GM19023 (cell line): ENCODE data around the gene RTL5.

ENCODE experiments used
- ATAC-seq: cut with Tn5 transposase; IDR thresholded peaks from one replicate; pipeline ENCODE4 v1.9.1; 2021; ENCODE audit warnings: mild to moderate bottlenecking, moderate library complexity; ENCODE audit not compliant: unreplicated experiment

Gene RTL5

DNA sequence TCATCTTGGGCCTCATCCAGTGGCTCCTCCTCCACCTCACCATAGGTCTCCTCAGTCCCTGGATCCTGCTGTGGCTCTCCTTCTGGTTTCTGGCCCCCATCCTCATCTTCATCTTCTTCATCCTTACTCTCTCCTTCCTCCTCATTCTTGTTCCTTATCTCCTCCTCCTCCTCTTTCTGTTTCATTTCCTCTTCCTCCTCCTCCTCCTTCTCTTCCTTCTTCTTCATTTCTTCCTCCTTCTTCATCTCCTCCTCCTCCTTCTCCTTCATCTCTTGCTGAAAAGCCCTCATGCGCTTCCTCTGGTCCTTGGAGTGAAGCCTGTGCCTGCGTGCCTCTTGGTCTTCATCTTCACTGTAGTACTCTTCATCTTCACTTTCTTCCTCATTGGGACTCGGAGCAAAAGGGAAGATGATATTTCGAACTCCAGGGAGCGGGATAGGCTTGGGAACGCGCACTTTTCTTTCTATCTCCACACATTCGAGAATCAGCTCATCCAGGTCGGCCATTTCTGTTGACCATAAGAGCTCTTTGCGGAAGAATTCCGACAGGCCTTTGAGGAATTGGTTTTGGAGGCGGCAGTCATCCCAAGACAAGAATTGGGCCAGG, 1.5 kb downstream of the RTL5 start:
- ATAC-seq, result no peak

DNA sequence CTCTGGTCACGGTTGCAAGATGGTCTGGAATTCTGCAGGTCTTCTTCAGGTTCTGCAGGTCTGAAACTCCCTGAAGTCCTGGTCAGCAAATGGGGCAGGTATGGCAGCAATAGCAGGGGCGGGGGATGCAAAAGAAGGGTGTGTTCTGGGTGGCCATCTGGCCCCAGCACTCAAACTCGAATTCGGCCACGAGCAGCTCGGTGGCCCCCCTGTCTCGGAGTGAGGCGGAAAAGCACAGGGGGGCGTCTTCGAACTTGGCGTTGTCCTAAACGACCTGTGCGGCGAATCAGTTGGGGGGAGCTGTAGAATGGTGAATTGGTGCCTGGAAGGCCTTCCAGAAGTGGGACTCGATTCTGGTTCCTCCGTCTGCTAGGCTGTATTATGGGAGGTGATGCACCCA, 2.1 kb downstream of the RTL5 start:
- ATAC-seq, result no peak

DNA sequence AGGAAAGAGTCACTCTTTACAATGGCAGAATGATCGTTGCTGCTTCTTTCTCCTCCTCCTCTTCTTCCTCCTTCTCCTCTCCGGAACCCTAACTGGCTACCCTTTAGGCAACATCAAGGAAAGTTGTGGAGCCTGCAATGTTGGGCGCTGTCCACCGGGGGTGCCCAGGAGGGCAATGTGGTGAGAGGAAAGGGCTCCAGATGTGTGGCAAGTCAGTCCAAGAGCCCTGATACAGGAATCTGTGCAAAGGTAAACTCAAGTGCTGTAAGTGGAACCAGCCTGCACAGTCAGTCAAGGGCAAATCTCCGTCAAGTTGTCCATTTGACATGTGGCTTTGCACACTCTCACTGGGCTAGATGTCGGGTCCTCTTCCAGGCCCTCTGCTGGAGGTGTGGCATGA, 2.8 kb downstream of the RTL5 start:
- no peak for ATAC-seq

DNA sequence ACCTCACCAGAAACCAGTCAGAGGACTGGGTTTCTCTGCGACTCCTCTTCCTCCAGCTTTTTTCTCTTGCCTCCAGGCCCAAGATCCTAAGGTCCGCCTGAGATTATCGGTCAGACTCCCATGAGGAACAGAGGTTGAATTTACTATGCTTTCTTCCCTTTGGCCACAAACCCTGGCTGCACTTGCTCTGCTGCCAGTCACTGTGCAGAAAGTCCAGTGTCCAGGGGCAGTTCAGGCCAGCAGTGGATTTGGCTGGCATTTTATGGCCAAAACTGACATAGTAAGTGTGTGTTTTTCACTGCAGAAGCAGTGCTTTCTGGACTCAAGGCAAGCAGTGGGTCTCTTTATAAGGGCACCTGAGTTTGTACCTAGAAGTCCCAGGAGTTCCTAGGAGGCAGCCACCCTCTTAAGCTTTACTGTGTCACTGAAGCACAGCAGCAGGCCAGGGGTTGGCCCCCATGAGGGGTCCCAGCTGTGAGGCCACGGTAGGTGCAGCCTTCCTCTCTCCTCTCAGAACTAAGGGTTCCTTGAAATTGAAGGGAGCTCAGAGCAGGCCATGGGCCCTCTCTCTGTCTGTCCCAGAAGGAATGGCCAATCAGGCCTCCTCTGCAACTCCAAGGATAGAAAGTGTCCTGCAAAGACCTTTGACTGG, 3.4 kb downstream of the RTL5 start:
- ATAC-seq, result no peak

DNA sequence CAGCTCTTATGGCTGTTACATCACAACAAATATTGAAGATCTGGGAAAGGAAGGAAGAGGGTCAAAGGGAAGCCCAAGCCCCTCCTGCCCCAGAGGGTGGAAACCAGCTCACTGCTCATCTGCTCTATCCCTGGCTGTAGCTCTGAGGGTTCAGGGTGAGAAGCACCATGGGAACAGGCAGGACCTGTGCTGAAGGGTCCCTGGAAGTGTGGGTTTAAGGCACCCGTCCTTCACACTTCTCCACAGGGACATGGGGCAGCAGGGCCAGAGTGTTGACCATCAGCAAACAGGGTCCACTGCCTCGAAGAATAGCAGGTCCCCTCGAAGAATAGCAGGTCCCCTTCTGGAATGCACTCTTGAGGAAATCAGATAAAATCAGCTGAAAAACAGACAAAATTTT, 4.4 kb downstream of the RTL5 start:
- no peak for ATAC-seq

DNA sequence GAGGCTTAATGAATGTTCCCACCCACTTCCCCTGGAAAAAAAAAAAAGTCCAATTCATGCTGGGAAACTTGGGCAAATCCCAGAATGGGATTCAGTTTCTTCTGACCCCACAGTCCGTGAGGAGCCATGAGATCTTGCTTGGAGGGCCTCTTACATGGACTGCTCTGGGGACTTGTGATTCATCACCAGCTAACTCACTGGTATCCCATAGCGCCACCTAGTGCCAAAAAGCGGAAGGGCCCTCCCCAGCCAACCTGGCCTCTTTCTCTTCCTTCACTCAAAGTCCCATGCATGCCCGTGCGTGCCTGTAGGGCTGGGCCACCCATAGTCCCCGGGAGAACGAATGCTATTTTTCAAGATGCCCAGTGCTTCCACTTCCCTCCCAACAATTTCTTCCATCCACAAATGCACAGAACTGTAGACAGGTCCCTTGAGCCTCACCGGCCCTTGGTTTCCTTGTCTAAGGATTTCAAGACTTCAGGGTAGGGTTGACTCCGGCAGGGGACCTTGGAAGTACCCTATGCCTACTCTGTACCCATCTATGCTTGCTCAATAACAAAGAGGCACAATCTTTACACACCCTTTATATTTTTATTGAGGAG, 5.1 kb downstream of the RTL5 start:
- peak; percentile 78 for ATAC-seq

DNA sequence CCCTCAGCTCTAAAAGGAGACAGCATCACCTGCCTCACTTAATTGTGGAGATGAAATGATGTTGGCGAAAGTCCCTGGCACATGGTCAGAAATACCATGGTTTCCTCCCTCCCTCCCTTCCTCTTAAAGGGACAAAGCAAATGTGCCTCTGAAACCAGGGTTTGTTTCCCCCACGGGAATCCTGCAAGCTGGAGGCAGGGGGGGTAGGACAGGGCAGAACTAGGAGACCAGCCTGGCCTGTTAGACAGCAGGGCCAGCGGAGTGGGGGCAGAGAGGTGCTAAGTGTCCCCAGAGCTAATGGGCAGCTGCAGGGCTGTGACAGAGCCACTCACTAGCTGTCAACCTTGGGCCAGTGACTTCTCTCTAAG, 5.7 kb downstream of the RTL5 start:
- peak; percentile 1 for ATAC-seq

DNA sequence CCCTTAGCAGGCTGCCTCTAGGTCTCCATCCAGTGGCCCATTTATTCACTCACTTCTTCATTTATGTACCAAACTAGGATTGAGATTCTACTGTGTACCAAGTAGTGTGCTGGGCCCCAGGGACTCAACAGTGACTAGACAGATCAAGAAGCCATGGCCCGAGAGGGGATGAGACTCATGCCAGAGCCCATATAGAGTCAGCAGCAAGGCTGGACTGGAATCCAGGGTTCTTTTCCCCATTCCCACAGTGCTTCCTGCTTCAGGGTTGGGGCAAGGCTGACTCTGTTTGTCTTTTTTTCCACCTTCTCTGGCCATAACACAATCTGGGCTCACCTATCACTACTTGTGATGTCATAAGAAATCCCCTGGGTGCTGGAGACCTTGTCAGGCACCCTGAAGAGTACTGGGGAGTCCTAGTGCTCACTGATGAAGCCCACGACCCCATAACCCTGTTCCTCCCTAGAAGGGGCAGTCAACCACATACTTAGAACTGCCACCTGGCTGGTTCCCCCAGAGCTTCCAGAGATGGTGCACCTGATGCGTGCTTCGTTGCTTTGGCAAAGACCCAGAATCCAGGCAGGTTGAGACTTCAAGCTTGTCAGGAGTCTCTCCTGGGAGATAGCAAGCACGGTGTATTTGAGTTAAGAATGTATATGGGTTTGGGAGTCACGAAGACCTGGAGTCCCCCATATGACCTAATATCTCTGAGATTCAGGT, 6.2 kb downstream of the RTL5 start:
- ATAC-seq, result no peak

DNA sequence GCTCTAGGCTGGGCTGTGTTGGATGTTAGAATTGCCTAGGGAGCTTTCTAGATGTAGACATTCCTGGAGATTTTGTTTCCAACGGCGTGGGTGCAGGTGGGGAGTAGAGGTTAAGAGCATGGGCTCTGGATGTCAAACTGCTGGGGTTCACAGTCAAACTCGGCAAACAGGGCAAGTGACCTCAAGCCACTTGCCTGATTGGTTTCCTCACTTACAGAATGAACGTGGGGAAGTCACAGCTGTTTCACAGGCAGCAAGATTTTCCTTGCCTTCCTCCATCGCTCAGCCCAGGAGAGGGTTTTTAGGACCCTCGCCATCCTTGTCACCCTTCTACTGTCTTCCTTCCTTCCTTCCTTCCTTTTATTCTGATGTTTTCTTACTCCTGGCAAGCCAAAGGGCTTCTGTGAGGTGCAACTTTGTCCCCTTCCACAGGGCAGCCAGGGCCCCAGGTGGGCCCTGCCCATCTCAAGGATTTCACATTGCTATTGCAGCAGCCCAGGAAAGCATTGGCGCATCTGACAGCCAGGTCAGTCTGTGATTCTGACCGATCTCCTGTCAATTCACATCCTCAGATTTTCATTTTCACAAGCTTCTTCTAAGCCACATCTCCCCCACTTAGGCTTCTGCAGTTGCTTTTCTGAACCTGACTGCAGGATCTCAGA, 7.0 kb downstream of the RTL5 start:
- no peak for ATAC-seq

DNA sequence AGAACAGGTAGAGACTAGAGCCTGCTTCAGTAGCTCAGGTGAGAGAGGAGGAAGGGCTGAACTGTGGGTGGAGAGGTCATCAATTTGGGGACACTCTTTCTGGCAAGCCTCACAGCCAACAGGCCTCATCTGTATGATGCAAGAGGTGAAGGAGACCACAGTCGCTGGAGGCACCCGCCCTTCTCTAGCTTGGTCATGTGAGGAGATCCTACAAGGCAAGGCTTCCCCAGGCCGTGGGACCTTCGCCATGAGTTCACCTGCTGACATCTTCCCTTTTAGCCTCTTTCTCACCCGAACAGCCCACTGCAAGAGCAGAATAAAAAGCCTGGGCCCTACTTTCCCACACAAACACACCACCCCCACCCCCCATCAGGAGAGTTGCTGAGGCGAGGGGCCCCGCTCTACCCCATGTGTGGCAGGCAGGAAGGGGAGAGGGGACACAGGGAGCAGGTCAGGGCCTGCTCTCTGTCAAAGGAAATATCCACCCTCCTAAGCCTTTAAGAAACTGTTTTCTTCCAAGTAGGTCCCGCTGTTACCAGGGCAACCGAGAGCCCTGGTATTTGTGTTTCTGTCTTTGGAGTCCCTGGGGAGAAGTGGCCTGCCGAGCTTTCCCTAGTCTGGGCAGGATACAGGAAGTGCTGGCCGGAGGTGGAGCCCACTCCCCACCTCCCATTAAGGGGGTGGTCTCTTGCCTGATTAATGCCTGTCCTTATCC, 8.1 kb downstream of the RTL5 start:
- ATAC-seq, result no peak

DNA sequence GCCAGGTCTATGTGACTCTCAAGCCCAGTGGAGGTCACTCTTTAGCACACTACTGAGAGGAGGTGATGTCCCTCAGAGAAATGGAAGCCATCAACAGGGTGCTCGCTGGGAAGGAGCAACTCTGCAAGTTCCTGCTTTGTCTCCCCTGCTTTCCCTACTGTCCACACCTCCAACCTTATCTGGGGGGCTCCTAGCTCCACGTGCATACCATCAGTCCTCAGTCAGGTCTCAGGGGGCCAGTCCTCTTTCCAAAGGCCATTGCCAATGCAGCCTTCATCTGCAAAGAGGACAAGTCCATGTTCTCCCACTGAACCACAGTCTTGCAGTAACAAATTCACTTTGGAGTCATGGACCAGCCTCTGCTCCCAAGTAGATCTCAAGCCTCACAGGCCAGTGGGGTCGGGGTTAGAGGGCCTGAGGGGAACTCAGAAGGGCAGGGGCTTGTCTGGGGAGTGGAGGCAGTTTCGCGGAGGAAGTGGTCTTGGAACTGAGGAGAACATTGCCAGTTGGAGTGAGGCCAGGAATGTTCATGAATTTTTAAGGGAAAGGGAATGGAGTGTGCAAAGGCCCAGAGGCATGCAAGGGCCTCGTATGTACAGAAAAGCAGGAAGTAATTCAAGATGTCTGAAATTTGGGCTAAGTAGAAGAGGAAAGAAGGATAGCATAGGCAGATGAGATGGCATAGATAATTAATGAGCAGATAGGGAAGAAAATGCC, 8.9 kb downstream of the RTL5 start:
- ATAC-seq, result no peak

DNA sequence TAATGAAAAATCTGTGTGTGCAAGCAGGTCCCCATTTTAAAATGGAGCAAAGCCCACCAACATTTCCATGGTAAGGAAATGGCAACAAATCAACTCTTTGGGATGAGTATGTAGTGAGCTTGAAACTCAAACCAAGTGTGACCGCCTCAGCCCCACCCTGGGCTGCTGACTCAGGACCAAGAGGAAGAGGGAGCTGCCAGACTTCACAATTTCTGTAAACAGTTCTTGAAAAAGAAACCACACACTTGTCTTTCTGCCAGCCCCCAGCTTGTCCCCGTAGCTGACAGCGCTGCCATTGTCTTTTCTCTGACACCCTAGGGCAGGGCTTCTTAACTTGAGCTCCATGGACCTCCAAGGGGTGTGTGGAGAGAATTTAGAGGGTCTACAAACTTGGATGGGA, 10.3 kb downstream of the RTL5 start:
- ATAC-seq, result peak; percentile 52

DNA sequence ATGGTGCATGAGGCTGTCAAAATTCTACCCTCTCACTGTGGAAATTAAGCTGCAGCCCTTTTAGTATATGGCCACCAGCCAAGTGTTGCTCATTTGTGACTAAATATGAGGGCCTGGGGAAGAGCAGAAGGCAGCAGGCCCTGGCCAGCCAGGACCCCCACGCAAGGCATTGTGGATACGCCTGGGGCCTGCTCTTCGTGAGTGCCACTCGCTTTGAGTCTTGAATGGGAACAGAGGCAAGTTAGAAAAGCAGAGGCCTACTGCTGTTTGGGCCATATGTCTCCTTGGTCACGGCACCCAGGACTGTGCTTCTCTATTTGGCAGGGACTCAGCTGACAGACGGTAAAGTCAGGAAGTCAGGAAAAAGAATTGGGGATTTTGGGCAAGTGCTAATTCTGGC, 10.9 kb downstream of the RTL5 start:
- ATAC-seq, result no peak

DNA sequence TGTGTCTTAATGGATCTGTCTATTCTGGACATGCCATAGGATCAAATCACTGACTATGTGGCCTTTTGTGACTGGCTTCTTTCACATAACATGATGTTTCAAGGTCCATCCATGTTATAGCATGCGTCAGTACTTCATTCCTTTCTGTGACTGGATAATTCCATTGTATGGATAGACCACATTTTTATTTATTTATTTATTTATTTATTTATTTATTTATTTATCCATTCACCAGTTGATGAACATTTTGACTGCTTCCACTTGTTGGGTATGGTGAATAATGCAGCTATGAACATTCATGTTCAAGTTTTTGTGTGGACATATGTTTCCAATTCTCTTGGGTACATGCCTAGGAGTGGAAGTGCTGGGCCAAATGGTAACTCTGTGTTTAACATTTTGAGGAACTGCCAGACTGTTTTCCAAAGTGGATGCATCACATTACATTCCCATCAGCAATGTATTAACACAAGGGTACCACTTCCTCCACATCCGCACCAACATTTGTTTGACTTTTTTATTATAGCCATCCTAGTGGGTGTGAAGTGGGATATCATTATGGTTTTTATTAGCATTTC, 14.0 kb downstream of the RTL5 start:
- no peak for ATAC-seq

DNA sequence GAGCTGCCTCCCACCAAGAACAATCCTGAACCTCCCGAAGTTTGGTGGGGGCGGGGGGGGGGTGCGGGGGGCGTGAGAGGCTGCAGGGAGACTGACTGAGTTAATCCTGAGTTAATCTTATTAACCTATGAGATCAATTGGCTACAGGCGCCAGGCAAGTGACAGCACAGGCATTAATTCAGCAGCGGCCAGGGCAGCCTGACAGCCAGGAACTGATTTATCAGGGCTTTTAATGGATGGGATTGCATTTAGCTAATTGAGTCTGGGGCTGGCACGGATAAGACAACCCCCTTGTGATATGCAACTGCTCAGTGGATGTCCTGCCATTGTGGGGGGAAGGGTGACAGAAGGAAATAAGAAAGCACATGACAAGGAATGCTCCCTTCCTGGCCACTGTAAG, 16.3 kb downstream of the RTL5 start:
- no peak for ATAC-seq

DNA sequence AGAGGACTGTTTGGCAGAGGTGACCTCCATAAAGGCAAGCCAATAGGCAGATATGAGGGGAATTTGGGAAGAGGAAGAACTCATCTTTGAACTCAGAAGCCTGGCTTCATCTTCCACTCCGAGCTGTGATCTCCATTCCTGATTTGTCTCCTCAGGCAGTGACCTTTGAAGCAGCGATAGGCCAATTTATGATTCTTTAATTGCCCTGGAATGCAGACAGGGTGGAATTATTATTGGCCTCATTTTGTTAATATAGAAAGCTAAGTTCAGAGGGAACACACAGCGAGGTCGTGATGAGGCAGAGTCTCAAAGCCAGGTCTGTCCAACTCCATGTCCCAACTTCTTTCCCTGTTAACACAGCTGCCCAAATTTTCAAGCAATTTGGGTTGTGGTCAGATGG, 16.9 kb downstream of the RTL5 start:
- ATAC-seq, result no peak

DNA sequence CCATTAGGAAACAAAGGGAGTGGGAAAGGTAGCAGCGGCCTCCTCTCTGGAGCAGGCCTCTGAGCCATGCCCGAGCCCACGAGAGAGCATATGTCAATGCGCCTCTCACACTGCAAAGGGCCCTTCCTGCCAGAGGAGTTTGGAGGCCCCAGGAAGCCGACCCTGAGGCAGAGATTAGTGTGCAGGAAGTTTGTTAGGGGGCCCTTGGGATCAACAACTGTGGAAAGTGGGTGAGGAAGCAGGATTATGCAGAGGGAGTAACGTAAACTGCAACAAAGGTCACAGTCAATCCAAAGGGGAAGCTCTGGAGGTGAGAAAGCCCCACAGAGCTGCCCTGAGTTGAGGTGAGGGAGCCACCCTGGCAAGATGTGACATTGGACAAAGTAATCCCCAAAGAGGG, 17.4 kb downstream of the RTL5 start:
- ATAC-seq, result no peak

DNA sequence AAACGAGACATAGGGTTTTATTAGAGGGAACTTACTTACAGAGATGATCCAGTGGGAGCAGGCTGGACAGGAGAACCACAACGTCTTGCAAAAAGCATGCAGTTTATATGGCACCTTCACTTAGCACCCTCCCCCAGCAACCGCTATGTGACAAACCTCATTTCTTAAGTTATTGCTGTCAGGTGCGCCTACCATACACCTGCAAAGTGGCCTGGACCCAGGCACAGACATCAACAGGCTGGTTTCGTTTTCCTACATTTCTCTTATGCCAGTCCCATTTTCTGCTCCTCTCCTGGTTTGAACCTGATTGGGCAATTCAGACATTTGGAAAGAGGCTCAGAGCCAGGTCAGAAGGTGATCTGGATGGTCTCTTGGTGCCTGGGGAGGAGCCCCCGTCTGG, 18.3 kb downstream of the RTL5 start:
- no peak for ATAC-seq

DNA sequence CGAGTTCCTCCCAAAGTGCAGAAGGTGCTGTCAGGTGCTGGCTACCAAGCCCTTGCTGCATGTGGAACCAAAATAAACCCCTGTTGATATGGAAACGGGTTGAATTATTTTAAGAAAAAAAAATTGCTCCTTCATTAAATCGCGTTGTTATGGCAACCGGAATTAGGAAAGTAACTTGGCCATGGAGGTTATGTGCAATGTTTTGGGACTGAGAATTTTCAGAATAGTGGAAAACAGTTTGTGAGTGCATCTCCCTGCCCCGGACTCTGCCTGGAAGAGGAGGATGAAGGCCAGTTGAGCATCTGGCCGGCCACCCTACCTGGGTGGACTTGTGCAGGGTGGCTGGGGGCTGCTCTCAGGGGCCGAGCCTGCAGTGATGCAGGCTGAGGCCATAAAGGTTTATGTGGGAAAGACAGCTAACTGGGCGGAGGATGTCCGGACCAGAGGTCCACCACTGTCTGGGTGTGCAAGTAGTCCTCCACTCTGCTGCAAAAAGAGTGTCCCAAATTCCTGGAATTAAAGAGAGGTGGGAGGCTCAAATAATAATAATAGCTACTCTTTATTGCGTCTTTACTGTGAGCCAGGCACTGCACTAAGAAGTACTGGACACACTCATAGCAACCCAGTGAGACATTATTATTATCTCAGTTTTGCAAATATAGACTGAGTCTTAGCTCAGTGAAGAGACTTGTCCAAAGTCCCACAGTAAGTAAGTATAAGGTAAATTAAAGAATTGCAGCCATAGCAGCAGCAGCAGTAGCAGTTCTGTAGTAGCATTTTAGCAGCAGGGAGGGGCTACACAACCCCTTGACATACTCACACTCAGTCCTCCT, 20.6 kb downstream of the RTL5 start:
- ATAC-seq, result no peak
